HEK293 (cell line): ENCODE data around the gene FAM107A.

Experiments used
- ZNF114 ChIP-seq: fragments of 450-650 bp; formaldehyde crosslinking; IDR thresholded peaks from 2 replicates; pipeline ENCODE4 v1.5.0; 2017; ENCODE audit warnings: missing biosample characterization, missing genetic modification characterization
- ZNF626 ChIP-seq: fragments of 450-650 bp; sonication (Bioruptor Pico); formaldehyde crosslinking; IDR thresholded peaks from 2 replicates; pipeline ENCODE4 v1.5.1; 2018; ENCODE audit warnings: missing biosample characterization, missing genetic modification characterization, inconsistent platforms

- TF ChIP-seq ZNF114 (tag by site-specific recombination) (no peak), ZNF626 (tag by site-specific recombination) (no peak)
Measured at GRCh38 chr3:58556761-58557221, 20.4 kb downstream of the FAM107A start.
